Peyer's patch (tissue), 4 donors: ENCODE data around the gene CHST3.

Experiments
- POLR2A ChIP-seq, 2 donors: fragments of 450-650 bp; IDR thresholded peaks; one replicate each; pipeline ENCODE4 v1.5.1; 2017; ENCODE audit warnings: antibody characterized with exemption in 2 of 2, mild to moderate bottlenecking in 2 of 2, moderate library complexity in 2 of 2
- TF ChIP-seq, protein P1 (sequence below), 6 experiments: fragments of 450-650 bp in 4 of 6; fragments of 200-600 bp in 2 of 6; sonication (generic) in 1 of 6; IDR thresholded peaks; one replicate each; pipeline ENCODE4 v1.5.1; 2017 to 2019; ENCODE audit warnings: antibody characterized with exemption in 6 of 6, mild to moderate bottlenecking in 3 of 6, moderate library complexity in 1 of 6

DNA sequence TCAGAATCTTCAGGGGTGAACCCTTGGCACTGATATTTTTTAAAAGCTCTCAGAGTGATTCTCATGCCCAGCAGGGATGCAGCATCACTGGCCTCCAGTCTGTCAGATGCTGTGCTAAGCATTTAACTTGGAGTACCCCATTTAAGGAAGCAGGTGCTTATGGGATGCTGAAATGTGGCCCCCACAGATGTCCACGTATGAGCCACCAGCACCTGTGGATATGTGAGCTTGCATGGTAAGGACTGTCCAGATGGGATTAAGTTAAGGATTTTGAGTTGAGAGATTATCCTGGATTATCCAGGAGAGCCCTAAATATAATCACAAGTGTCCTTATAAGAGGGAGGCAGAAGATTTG lies 17.7 kb downstream of the CHST3 start:
- TF ChIP-seq POLR2A (IDR thresholded peaks at IDR 0.05) = no peak
- TF ChIP-seq, protein P1, sequence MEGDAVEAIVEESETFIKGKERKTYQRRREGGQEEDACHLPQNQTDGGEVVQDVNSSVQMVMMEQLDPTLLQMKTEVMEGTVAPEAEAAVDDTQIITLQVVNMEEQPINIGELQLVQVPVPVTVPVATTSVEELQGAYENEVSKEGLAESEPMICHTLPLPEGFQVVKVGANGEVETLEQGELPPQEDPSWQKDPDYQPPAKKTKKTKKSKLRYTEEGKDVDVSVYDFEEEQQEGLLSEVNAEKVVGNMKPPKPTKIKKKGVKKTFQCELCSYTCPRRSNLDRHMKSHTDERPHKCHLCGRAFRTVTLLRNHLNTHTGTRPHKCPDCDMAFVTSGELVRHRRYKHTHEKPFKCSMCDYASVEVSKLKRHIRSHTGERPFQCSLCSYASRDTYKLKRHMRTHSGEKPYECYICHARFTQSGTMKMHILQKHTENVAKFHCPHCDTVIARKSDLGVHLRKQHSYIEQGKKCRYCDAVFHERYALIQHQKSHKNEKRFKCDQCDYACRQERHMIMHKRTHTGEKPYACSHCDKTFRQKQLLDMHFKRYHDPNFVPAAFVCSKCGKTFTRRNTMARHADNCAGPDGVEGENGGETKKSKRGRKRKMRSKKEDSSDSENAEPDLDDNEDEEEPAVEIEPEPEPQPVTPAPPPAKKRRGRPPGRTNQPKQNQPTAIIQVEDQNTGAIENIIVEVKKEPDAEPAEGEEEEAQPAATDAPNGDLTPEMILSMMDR (IDR thresholded peaks at IDR 0.05) = no peak
